H9 (cell line): ENCODE data around the gene PAQR5. TPM values are rescaled to one million over a fixed set of nuclear protein-coding genes. Genes with fewer than 3 reads are reported as not detected.
"Not testable (repeated sequence)": the region's sequence is repeated elsewhere in the genome, so short reads cannot be mapped to it uniquely, and the experiment has no call there.

ENCODE experiments used
- DNase-seq: peaks from one replicate; pipeline ENCODE4 v3.0.0-alpha.2; 2017
- H2AFZ ChIP-seq: one replicate; pipeline ENCODE4 v1.6.1; 2013; ENCODE audit warnings: mild to moderate bottlenecking, low read length, control low read depth, moderate library complexity
- H2AK5ac ChIP-seq: 2 replicates; pipeline ENCODE4 v1.6.1; 2013; ENCODE audit warnings: low read length, control low read depth, mixed read lengths; ENCODE audit not compliant: insufficient read length
- H2BK120ac ChIP-seq: one replicate; pipeline ENCODE4 v1.6.1; 2013; ENCODE audit warnings: low read depth, mild to moderate bottlenecking, low read length, control low read depth, inconsistent platforms; ENCODE audit not compliant: poor library complexity, severe bottlenecking
- H2BK12ac ChIP-seq: 2 replicates; pipeline ENCODE4 v1.6.1; 2013; ENCODE audit warnings: low read length, control low read depth, mixed read lengths, low read depth; ENCODE audit not compliant: insufficient read length
- H2BK15ac ChIP-seq: 2 replicates; pipeline ENCODE4 v1.6.1; 2013; ENCODE audit warnings: low read depth, low read length, control low read depth
- H2BK20ac ChIP-seq: one replicate; pipeline ENCODE4 v1.6.1; 2013; ENCODE audit warnings: low read depth, mild to moderate bottlenecking, low read length, control low read depth, inconsistent platforms; ENCODE audit not compliant: poor library complexity, severe bottlenecking
- H2BK5ac ChIP-seq: 2 replicates; pipeline ENCODE4 v1.6.1; 2013; ENCODE audit warnings: low read length, control low read depth, mixed read lengths; ENCODE audit not compliant: insufficient read length
- H3K14ac ChIP-seq: 2 replicates; pipeline ENCODE4 v1.6.1; 2013; ENCODE audit warnings: low read length, control low read depth; ENCODE audit not compliant: insufficient read depth
- H3K18ac ChIP-seq: 2 replicates; pipeline ENCODE4 v1.6.1; 2013; ENCODE audit warnings: low read depth, mild to moderate bottlenecking, mixed read lengths, low read length, control low read depth; ENCODE audit not compliant: insufficient read length
- H3K23ac ChIP-seq: 2 replicates; pipeline ENCODE4 v1.6.1; 2013; ENCODE audit warnings: low read length, control low read depth, mixed read lengths, low read depth; ENCODE audit not compliant: insufficient read length
- H3K23me2 ChIP-seq: 2 replicates; pipeline ENCODE4 v1.6.1; 2013; ENCODE audit warnings: low read depth, mild to moderate bottlenecking, mixed read lengths, low read length, control low read depth; ENCODE audit not compliant: insufficient read length, poor library complexity, severe bottlenecking
- H3K27ac ChIP-seq: 2 replicates; pipeline ENCODE4 v1.5.1; 2013; ENCODE audit warnings: low read length, control low read depth, mixed read lengths, low read depth; ENCODE audit not compliant: insufficient read length
- H3K27me3 ChIP-seq: 2 replicates; pipeline ENCODE4 v1.6.1; 2013; ENCODE audit warnings: low read length, control low read depth, inconsistent platforms; ENCODE audit not compliant: insufficient read depth
- H3K4ac ChIP-seq: 2 replicates; pipeline ENCODE4 v1.6.1; 2013; ENCODE audit warnings: low read depth, mild to moderate bottlenecking, control low read depth, inconsistent platforms, low read length, moderate library complexity
- H3K4me1 ChIP-seq: 2 replicates; pipeline ENCODE4 v1.6.1; 2013; ENCODE audit warnings: low read length, control low read depth, inconsistent platforms; ENCODE audit not compliant: insufficient read depth
- H3K4me2 ChIP-seq: 2 replicates; pipeline ENCODE4 v1.6.1; 2013; ENCODE audit warnings: low read length, control low read depth, mixed read lengths; ENCODE audit not compliant: insufficient read length, insufficient read depth
- H3K56ac ChIP-seq: 2 replicates; pipeline ENCODE4 v1.6.1; 2013; ENCODE audit warnings: low read depth, mild to moderate bottlenecking, mixed read lengths, low read length, control low read depth; ENCODE audit not compliant: insufficient read length
- H3K79me1 ChIP-seq: 2 replicates; pipeline ENCODE4 v1.6.1; 2013; ENCODE audit warnings: low read depth, mild to moderate bottlenecking, moderate library complexity, low read length, control low read depth, inconsistent platforms; ENCODE audit not compliant: insufficient read depth, poor library complexity, severe bottlenecking
- H3K79me2 ChIP-seq: 2 replicates; pipeline ENCODE4 v1.6.1; 2013; ENCODE audit warnings: low read length, control low read depth, inconsistent platforms; ENCODE audit not compliant: insufficient read depth
- H3K9ac ChIP-seq: 2 replicates; pipeline ENCODE4 v1.6.1; 2013; ENCODE audit warnings: low read length, control low read depth, mixed read lengths; ENCODE audit not compliant: insufficient read length; ENCODE audit errors: extremely low read depth
- H3K9me3 ChIP-seq: one replicate; pipeline ENCODE4 v1.6.1; 2013; ENCODE audit warnings: low read depth, low read length, inconsistent platforms; ENCODE audit not compliant: control insufficient read depth
- H3T11ph ChIP-seq: one replicate; pipeline ENCODE4 v1.6.1; 2013; ENCODE audit warnings: mild to moderate bottlenecking, low read length, control low read depth, inconsistent platforms
- H4K20me1 ChIP-seq: one replicate; pipeline ENCODE4 v1.6.1; 2013; ENCODE audit not compliant: control insufficient read depth, insufficient read length, insufficient read depth
- H4K5ac ChIP-seq: 2 replicates; pipeline ENCODE4 v1.6.1; 2013; ENCODE audit warnings: low read depth, mild to moderate bottlenecking, mixed read lengths, low read length, control low read depth; ENCODE audit not compliant: insufficient read length
- H4K8ac ChIP-seq: replicated peaks from 2 replicates; pipeline ENCODE4 v1.6.1; 2013; ENCODE audit warnings: low read length, control low read depth, mixed read lengths, low read depth; ENCODE audit not compliant: insufficient read length
- H4K91ac ChIP-seq: 2 replicates; pipeline ENCODE4 v1.6.1; 2013; ENCODE audit warnings: low read depth, mild to moderate bottlenecking, moderate library complexity, mixed read lengths, low read length, control low read depth; ENCODE audit not compliant: insufficient read length
- H3K27ac Mint-ChIP-seq, 3 experiments: 2 replicates in 2 of 3; 3 replicates in 1 of 3; pipeline ENCODE4 v1.8.0; 2020 to 2021; ENCODE audit warnings: mixed read lengths in 3 of 3, mild to moderate bottlenecking in 1 of 3, moderate library complexity in 1 of 3
- H3K27me3 Mint-ChIP-seq: 2 replicates; pipeline ENCODE4 v1.8.0; 2021; ENCODE audit warnings: low read depth, mild to moderate bottlenecking, moderate library complexity, mixed read lengths
- H3K36me3 Mint-ChIP-seq, 3 experiments: 2 replicates in 2 of 3; 3 replicates in 1 of 3; pipeline ENCODE4 v1.8.0; 2020 to 2021; ENCODE audit warnings: low read depth in 3 of 3, mixed read lengths in 3 of 3; ENCODE audit not compliant: insufficient read depth in 1 of 3
- H3K4me1 Mint-ChIP-seq, 2 experiments: 2 replicates each; pipeline ENCODE4 v1.8.0; 2020; ENCODE audit warnings: mixed read lengths in 2 of 2
- H3K4me3 Mint-ChIP-seq, 2 experiments: 2 replicates in 1 of 2; 3 replicates in 1 of 2; pipeline ENCODE4 v1.8.0; 2020 to 2021; ENCODE audit warnings: mild to moderate bottlenecking in 2 of 2, mixed read lengths in 2 of 2, moderate library complexity in 1 of 2
- H3K9me3 Mint-ChIP-seq, 2 experiments: 2 replicates in 1 of 2; 3 replicates in 1 of 2; pipeline ENCODE4 v1.8.0; 2020; ENCODE audit warnings: mild to moderate bottlenecking in 2 of 2, mixed read lengths in 2 of 2, moderate library complexity in 1 of 2
- CTCF ChIP-seq: fragments of 200-600 bp; sonication (generic); conservative IDR thresholded peaks from 3 replicates; pipeline ENCODE4 v1.8.0; 2021; ENCODE audit warnings: antibody characterized with exemption, mild to moderate bottlenecking
- WGBS: extraction: QIAGEN DNeasy Blood & Tissue Kit; methylation state at CpG from one replicate; pipeline ENCODE4 v1.1.7; 2013; ENCODE audit warnings: missing lambda C conversion rate, low lambda C conversion rate, mixed read lengths; ENCODE audit not compliant: insufficient read length; ENCODE audit errors: extremely low coverage; 5-methylcytosine and 5-hydroxymethylcytosine counted together
- total RNA-seq: library from RNA; stranded (reverse); gene quantifications from 2 replicates; pipeline ENCODE4 v1.2.1, GENCODE V29; 2021

Gene PAQR5
- total RNA-seq, 1 experiment from 2014 or later, result 1.6 TPM

GRCh38 chr15:69290346-69291164, 8.2 kb upstream of the PAQR5 start:
- Mint-ChIP-seq H3K27me3 (peaks cover 17% of the 10 kb centered on the region), H3K27ac (peak overlapping the region in 1 of 3 experiments; percentile 63; a peak in 1 of 7 replicates), H3K4me1 (peaks cover 9 to 12% of the 10 kb centered on the region in 2 experiments; a peak in 3 of 4 replicates), H3K36me3 (no peaks in the 10 kb centered on the region), H3K4me3 (no peak overlapping the region), H3K9me3 (no peaks in the 10 kb centered on the region)
- H3K4ac ChIP-seq, result no peak overlapping the region
- no peaks in the 10 kb centered on the region; the same call in 1 of the 2 replicates for H3K4me1 ChIP-seq
- no peak overlapping the region for H2AFZ ChIP-seq
- no peak overlapping the region for H3K18ac ChIP-seq
- H2BK12ac ChIP-seq, result no peak overlapping the region
- no peaks in the 10 kb centered on the region for H3K79me2 ChIP-seq
- H2BK15ac ChIP-seq, result no peak overlapping the region
- no peak overlapping the region for H4K8ac ChIP-seq
- no peak overlapping the region for H2BK120ac ChIP-seq
- H2BK20ac ChIP-seq, result no peak overlapping the region
- no peak overlapping the region for H2AK5ac ChIP-seq
- H3K4me2 ChIP-seq, result no peak overlapping the region
- no peak overlapping the region for H4K91ac ChIP-seq
- no peak overlapping the region for H3K56ac ChIP-seq
- H3K9me3 ChIP-seq, result no peaks in the 10 kb centered on the region
- H3K27me3 ChIP-seq, result no peaks in the 10 kb centered on the region
- H2BK5ac ChIP-seq, result no peak overlapping the region
- H3K27ac ChIP-seq, result no peak overlapping the region
- H3K9ac ChIP-seq, result no peak overlapping the region
- no peak overlapping the region for H4K5ac ChIP-seq
- H3K79me1 ChIP-seq, result no peaks in the 10 kb centered on the region
- H3T11ph ChIP-seq, result no peak overlapping the region
- no peak overlapping the region for H3K23ac ChIP-seq
- H3K23me2 ChIP-seq, result peaks cover 2% of the 10 kb centered on the region
- no peaks in the 10 kb centered on the region for H4K20me1 ChIP-seq
- no peak for TF ChIP-seq CTCF
- WGBS, result no CpG with 5 or more reads among the region's 7 CpGs
- H3K14ac ChIP-seq, result no peak overlapping the region
- no peak for DNase-seq

- H2BK5ac ChIP-seq, H2BK12ac ChIP-seq, H3K23ac ChIP-seq, H3K4me1 ChIP-seq, H2BK20ac ChIP-seq, H3T11ph ChIP-seq, H3K4me3 Mint-ChIP-seq, H4K20me1 ChIP-seq, H3K4ac ChIP-seq, H3K79me2 ChIP-seq, H3K27me3 ChIP-seq, H4K8ac ChIP-seq, H3K27ac Mint-ChIP-seq, H4K5ac ChIP-seq, H3K9ac ChIP-seq, H3K4me2 ChIP-seq, H2BK120ac ChIP-seq, H3K9me3 Mint-ChIP-seq, H3K36me3 Mint-ChIP-seq, H4K91ac ChIP-seq, H3K14ac ChIP-seq, H3K56ac ChIP-seq, H3K9me3 ChIP-seq, H2BK15ac ChIP-seq, H3K23me2 ChIP-seq, DNase-seq, H2AFZ ChIP-seq, H3K27ac ChIP-seq, H2AK5ac ChIP-seq, H3K79me1 ChIP-seq, H3K18ac ChIP-seq: not testable (repeated sequence)
- no CpG with 5 or more reads among the region's 10 CpGs for WGBS
- Mint-ChIP-seq H3K27me3 (peaks cover 28% of the 10 kb centered on the region), H3K4me1 (peaks cover 9 to 12% of the 10 kb centered on the region in 2 experiments; a peak in 3 of 4 replicates)
These were observed 7.1 kb upstream of the PAQR5 start for GRCh38 chr15:69291651-69292050.
